HG03442 (cell line): ENCODE measurements around the gene DCAF7.

ENCODE experiments used
- ATAC-seq: cut with Tn5 transposase; IDR thresholded peaks from one replicate; pipeline ENCODE4 v1.9.1; 2021; ENCODE audit warnings: mild to moderate bottlenecking, moderate library complexity; ENCODE audit not compliant: unreplicated experiment

DCAF7 gene

GRCh38 chr17:63623786-63624530, 73.7 kb downstream of the DCAF7 start:
- no peak for ATAC-seq

GRCh38 chr17:63624531-63624880, 74.2 kb downstream of the DCAF7 start:
- no peak for ATAC-seq

GRCh38 chr17:63626551-63627180, 76.4 kb downstream of the DCAF7 start:
- ATAC-seq = no peak

- ATAC-seq = no peak
Observed at GRCh38 chr17:63629627-63630026, 79.3 kb downstream of the DCAF7 start.

- no peak for ATAC-seq
Observed at GRCh38 chr17:63631062-63631461, 80.8 kb downstream of the DCAF7 start.

GRCh38 chr17:63631626-63632025, 81.3 kb downstream of the DCAF7 start:
- no peak for ATAC-seq

GRCh38 chr17:63633742-63634141, 83.5 kb downstream of the DCAF7 start:
- ATAC-seq = no peak

- no peak for ATAC-seq
Observed at GRCh38 chr17:63634163-63634562, 83.9 kb downstream of the DCAF7 start.

GRCh38 chr17:63634816-63635215, 84.5 kb downstream of the DCAF7 start:
- ATAC-seq = no peak

GRCh38 chr17:63635290-63635689, 85.0 kb downstream of the DCAF7 start:
- ATAC-seq = no peak

- no peak for ATAC-seq
Observed at GRCh38 chr17:63635787-63636186, 85.5 kb downstream of the DCAF7 start.

GRCh38 chr17:63639125-63639524, 88.8 kb downstream of the DCAF7 start:
- ATAC-seq = no peak

GRCh38 chr17:63640038-63640437, 89.8 kb downstream of the DCAF7 start:
- no peak for ATAC-seq

GRCh38 chr17:63641692-63642448, 91.6 kb downstream of the DCAF7 start:
- no peak for ATAC-seq
